IPS-20b (cell line): ENCODE data around the gene LRRD1.
"Not testable (repeated sequence)": the region's sequence is repeated elsewhere in the genome, so short reads cannot be mapped to it uniquely, and the experiment has no call there.

Experiments
- H3K27ac ChIP-seq: one replicate; pipeline ENCODE4 v1.5.1; 2013; ENCODE audit warnings: low read length
- H3K27me3 ChIP-seq: 2 replicates; pipeline ENCODE4 v1.6.1; 2013; ENCODE audit warnings: mild to moderate bottlenecking, low read length, inconsistent platforms; ENCODE audit not compliant: insufficient read depth
- H3K36me3 ChIP-seq: 2 replicates; pipeline ENCODE4 v1.6.1; 2013; ENCODE audit warnings: low read depth, mild to moderate bottlenecking, inconsistent platforms, low read length, moderate library complexity; ENCODE audit not compliant: insufficient read depth
- H3K4me1 ChIP-seq: 2 replicates; pipeline ENCODE4 v1.6.1; 2013; ENCODE audit warnings: mild to moderate bottlenecking, control low read depth, inconsistent platforms, low read length, moderate library complexity; ENCODE audit not compliant: insufficient read depth
- H3K4me3 ChIP-seq: 2 replicates; pipeline ENCODE4 v1.5.1; 2013; ENCODE audit warnings: mild to moderate bottlenecking, low read length, inconsistent platforms
- H3K9ac ChIP-seq: 2 replicates; pipeline ENCODE4 v1.6.1; 2013; ENCODE audit warnings: low read depth, mild to moderate bottlenecking, inconsistent platforms, low read length, moderate library complexity
- H3K9me3 ChIP-seq: 2 replicates; pipeline ENCODE4 v1.6.1; 2013; ENCODE audit warnings: mild to moderate bottlenecking, low read depth, low read length, inconsistent platforms; ENCODE audit not compliant: insufficient read depth

The LRRD1 gene

GRCh38 chr7:92169529-92169928 is 9.4 kb downstream of the LRRD1 start:
- not testable (repeated sequence) for H3K27me3 ChIP-seq, H3K36me3 ChIP-seq, H3K9me3 ChIP-seq, H3K27ac ChIP-seq, H3K9ac ChIP-seq, H3K4me1 ChIP-seq, H3K4me3 ChIP-seq

- Histone ChIP-seq H3K9me3 (no peaks in the 10 kb centered on the region), H3K27me3 (no peaks in the 10 kb centered on the region), H3K27ac (no peak overlapping the region), H3K36me3 (no peaks in the 10 kb centered on the region), H3K4me1 (no peaks in the 10 kb centered on the region), H3K9ac (no peak overlapping the region), H3K4me3 (no peak overlapping the region)
These were observed 17.7 kb downstream of the LRRD1 start for GRCh38 chr7:92161271-92161670.

GRCh38 chr7:92158660-92159575 is 20.0 kb downstream of the LRRD1 start:
- Histone ChIP-seq H3K4me1 (no peaks in the 10 kb centered on the region), H3K9ac (no peak overlapping the region), H3K36me3 (no peaks in the 10 kb centered on the region), H3K4me3 (no peak overlapping the region), H3K27me3 (no peaks in the 10 kb centered on the region), H3K9me3 (no peaks in the 10 kb centered on the region), H3K27ac (no peak overlapping the region)

- no peaks in the 10 kb centered on the region for H3K4me1 ChIP-seq
- no peak overlapping the region for H3K9ac ChIP-seq
- H3K36me3 ChIP-seq = no peaks in the 10 kb centered on the region
- no peaks in the 10 kb centered on the region for H3K9me3 ChIP-seq
- no peaks in the 10 kb centered on the region for H3K27me3 ChIP-seq
- H3K27ac ChIP-seq = no peak overlapping the region
- H3K4me3 ChIP-seq = no peak overlapping the region
These were observed 22.0 kb downstream of the LRRD1 start for GRCh38 chr7:92156990-92157389.

- no peak overlapping the region for H3K27ac ChIP-seq
- no peak overlapping the region for H3K4me3 ChIP-seq
- no peak overlapping the region for H3K9ac ChIP-seq
- no peaks in the 10 kb centered on the region for H3K27me3 ChIP-seq
- H3K36me3 ChIP-seq = no peaks in the 10 kb centered on the region
- no peaks in the 10 kb centered on the region for H3K9me3 ChIP-seq
- H3K4me1 ChIP-seq = no peaks in the 10 kb centered on the region
These were observed 23.7 kb downstream of the LRRD1 start for GRCh38 chr7:92155108-92155739.

- no peaks in the 10 kb centered on the region for H3K9me3 ChIP-seq
- H3K36me3 ChIP-seq = no peaks in the 10 kb centered on the region
- H3K27ac ChIP-seq = no peak overlapping the region
- H3K4me1 ChIP-seq = no peaks in the 10 kb centered on the region
- H3K9ac ChIP-seq = no peak overlapping the region
- H3K4me3 ChIP-seq = no peak overlapping the region
- no peaks in the 10 kb centered on the region for H3K27me3 ChIP-seq
These were observed 28.4 kb downstream of the LRRD1 start for GRCh38 chr7:92150450-92151017.

GRCh38 chr7:92149736-92150239 is 29.2 kb downstream of the LRRD1 start:
- Histone ChIP-seq H3K4me3 (no peak overlapping the region), H3K27ac (no peak overlapping the region), H3K4me1 (no peaks in the 10 kb centered on the region), H3K27me3 (no peaks in the 10 kb centered on the region), H3K9me3 (no peaks in the 10 kb centered on the region), H3K36me3 (no peaks in the 10 kb centered on the region), H3K9ac (no peak overlapping the region)

- not testable (repeated sequence) for H3K9me3 ChIP-seq, H3K27me3 ChIP-seq, H3K27ac ChIP-seq, H3K4me3 ChIP-seq, H3K36me3 ChIP-seq, H3K9ac ChIP-seq, H3K4me1 ChIP-seq
These were observed 35.6 kb downstream of the LRRD1 start for GRCh38 chr7:92143192-92143880.

GRCh38 chr7:92142791-92143190 is 36.2 kb downstream of the LRRD1 start:
- H3K27me3 ChIP-seq, H3K27ac ChIP-seq, H3K9me3 ChIP-seq, H3K36me3 ChIP-seq, H3K4me3 ChIP-seq, H3K4me1 ChIP-seq, H3K9ac ChIP-seq: not testable (repeated sequence)

- no peaks in the 10 kb centered on the region for H3K27me3 ChIP-seq
- H3K36me3 ChIP-seq = no peaks in the 10 kb centered on the region
- H3K4me1 ChIP-seq = no peaks in the 10 kb centered on the region
- H3K9ac ChIP-seq = no peak overlapping the region
- no peaks in the 10 kb centered on the region for H3K9me3 ChIP-seq
- no peak overlapping the region for H3K4me3 ChIP-seq
- H3K27ac ChIP-seq = no peak overlapping the region
These were observed 37.8 kb downstream of the LRRD1 start for GRCh38 chr7:92141161-92141560.

GRCh38 chr7:92137557-92137956 is 41.4 kb downstream of the LRRD1 start:
- Histone ChIP-seq H3K4me3 (no peak overlapping the region), H3K9ac (no peak overlapping the region), H3K36me3 (no peaks in the 10 kb centered on the region), H3K4me1 (0 out of 2 replicates have a peak, but pooled peaks cover under 1% of the 10 kb centered on the region), H3K9me3 (no peaks in the 10 kb centered on the region), H3K27ac (no peak overlapping the region), H3K27me3 (no peaks in the 10 kb centered on the region)
